NCI-H510A (cell line): ENCODE measurements around the gene ASPHD2.
"Not testable (repeated sequence)": the region's sequence is repeated elsewhere in the genome, so short reads cannot be mapped to it uniquely, and the experiment has no call there.

ENCODE experiments used
- DNase-seq: peaks from one replicate; lab custom pipeline; 2025; lab: John Stamatoyannopoulos, UW

ASPHD2 gene

DNA sequence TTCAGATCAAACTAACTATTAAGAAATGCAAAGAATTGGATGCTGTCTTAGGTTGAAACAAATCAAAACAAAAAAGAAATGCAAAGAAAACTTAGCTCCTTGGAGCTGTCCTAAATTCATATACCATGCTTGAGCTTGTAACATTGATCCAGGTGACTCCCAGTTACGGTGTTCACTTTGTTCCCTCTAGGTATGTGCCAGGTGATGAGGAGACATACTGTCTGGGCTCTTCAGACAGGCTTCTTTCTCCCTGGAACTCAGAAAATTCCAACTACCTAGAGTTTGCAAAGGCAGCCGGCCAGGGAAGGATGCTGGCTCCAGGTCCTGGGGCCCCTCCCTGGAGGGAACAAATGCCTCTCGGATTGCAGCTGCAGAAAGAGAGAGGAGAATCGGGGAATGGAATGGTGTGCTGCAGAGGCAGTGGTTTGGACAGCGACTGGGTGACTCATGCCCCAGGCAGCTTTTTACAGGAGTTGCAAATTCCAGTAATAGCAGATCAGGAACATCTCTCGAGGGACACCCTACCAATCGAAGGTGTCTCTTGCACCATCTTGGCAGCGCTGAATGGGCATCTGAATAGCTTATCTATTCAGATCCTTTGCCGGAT, 12.3 kb upstream of the ASPHD2 start:
- DNase-seq = no peak

DNA sequence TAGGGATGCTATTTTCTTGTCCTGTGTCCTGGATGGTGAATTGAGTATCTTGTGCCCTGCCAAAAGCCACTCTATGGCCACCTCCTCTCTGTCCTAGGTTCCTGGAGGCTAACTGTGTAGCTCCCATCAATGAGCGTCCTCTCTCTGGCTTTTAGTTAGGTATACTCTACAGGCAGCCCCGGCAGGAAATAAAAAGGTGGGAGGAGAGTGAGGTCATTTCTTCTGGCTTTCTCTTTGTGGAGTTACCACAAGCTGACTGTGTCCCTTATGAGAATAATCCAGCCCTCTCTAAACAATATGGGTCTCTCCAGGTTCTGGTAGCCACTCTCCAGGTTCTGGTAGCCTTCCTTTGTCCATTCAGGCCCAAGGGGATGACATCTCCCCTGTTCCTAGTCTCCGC, 11.7 kb upstream of the ASPHD2 start:
- no peak for DNase-seq

DNA sequence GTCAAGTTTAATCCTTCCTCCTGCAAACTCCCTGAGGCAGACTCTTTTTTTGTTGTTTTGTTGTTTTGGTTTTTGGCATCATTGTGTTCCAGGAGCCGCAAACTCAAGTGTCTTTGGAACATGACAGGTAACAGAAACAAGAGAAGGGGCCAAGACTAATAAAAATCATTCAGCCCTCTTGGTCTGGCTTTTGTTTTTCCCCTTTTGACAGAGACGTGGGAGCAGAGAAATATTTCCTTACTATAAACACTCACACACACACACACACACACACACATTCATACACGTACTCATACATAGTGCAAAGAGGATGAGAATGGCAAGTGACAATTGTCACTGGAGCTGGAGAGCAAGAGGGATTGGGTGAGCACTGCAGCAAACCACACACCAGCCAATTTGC, 10.4 kb upstream of the ASPHD2 start:
- DNase-seq = no peak

DNA sequence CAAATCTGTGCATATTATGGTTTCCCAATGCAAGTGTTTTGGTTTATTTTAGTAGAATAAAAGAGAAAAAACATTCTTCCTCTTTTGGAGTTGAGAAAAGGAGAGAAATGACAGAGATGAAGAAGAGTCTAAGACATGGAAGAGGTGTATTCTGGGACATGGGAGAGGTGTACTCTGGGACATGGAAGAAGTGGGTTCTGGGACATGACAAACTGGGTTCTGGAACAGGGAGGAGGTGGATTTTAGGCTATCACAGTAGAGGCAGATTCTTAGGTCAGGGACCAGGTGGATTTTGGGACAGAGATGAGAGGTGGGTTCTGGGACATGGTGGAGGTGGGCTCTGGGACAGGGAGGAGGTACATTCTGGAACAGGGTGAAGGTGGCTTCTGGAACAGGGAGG, 2.1 kb upstream of the ASPHD2 start:
- no peak for DNase-seq

DNA sequence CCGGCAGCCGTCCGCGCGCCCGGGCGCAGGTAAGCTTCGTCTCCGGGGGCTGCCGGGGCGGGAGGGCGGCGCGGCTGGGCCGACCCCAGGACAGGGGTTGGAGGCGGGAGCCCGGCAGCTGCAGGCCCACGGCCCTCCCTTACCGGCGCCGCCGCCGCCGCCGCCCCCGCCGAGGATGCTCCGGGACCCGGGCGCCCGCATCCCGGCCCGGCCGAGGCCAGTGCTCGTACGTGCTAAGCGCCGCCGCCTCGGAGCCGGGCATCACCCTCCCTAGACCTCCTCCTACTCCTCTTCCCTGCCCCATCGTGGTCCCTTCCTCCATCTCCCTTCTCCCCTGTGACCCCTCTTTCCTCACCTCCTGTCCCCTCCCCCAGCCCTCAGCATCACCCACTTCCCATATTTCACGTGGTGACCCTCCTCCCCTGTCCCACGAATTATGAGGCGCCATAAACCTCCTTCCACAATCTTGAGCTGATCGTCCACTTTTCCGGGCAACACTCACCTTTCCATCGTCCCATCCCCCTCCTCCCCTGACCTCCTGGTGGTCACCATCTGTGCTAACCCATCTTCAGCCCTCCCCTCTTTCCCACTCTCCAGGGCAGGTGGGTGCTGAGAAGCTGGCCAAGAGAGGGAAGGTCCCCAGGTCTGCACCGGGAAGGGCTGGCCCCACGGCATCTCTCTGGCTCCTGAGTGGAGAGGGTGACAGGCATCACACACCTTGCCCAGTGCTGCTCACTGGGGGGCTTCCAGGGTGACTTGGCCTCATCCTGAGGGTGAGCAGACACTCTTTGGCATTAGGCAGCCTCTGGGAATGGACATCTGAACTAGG, 612 bp downstream of the ASPHD2 start:
- no peak for DNase-seq

DNA sequence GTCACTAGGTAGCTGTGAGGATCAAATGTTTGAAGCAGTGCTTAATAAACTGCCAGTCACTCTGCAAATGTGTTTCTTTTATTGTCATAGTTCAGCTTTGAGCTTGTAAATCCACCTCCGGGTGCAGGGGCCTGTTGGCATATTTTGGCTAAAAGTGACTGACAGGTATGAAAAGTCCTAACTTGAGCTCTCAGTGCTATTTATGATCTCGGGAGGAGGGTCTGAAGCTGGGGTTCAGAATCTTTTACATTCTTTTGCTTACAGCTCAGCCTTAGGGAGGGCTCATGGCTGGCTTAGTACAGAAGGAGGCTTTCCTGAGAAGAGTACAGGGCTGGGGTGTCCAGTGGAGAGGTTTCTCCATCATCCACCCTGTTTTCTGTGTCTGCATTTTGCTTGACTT, 1.5 kb downstream of the ASPHD2 start:
- no peak for DNase-seq

DNA sequence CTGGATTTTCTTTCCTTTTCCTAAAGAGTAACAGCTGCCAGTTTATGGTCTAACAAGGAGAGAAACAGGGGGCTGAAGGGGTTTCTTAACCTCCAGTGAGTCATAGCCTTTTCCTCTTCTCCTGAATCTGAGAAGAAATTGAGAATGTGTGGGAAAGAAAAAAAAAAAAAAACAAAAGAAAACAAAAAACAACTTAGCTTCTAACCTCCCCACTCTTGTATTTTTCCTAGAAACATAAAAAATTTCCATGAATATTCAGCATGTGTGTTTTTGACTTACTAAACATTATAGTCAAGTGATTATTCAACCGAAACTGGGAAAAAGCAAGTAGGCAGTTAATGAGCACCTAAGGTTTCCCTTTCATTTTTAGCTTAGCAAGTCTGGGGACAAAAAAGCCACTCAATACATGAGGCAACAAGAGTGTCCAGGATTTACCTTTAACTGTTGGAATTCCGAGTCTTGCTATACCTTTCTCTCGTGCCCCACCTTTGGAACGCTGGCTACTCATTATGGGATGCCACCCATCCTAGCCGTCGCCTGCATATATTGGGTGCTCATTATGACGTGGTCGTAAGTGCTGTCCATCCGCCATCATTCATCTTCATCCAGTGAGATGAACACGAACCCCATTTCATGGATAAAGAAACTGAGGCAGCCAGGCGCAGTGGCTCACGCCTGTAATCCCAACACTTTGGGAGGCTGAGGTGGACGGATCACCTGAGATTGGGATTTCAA, 2.4 kb downstream of the ASPHD2 start:
- DNase-seq = no peak

DNA sequence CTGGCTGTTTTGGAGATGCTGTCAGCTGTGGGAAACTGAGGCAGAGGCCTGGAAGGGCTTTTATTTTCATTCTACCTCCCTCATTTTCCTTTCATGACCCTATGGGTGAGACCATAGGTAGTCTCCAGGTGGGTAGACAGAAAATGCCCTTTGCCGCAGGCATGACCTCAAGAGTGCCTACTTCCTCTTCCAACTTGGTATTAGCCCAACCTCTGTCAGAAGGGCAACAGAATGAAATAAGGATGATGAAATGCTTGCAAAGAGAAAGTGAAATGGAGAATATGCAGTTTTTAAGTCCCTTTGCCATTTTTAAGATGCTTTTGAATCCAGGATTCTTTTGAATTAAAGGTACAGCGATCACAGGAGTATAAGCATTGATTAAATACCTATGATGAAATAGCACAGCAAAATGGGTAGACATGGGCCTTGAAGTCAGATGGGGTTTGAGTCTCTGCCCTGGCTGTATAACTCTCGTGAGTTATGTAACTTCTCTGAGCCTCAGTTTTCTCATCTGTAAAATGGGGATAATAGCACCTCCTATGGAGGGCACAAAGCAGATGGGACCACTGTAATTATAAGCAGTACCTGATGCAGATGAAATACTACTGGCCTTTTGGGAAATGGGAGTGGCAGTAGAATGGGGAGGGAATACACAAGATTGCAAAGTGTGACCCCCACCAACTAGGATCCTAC, 3.7 kb downstream of the ASPHD2 start:
- no peak for DNase-seq

DNA sequence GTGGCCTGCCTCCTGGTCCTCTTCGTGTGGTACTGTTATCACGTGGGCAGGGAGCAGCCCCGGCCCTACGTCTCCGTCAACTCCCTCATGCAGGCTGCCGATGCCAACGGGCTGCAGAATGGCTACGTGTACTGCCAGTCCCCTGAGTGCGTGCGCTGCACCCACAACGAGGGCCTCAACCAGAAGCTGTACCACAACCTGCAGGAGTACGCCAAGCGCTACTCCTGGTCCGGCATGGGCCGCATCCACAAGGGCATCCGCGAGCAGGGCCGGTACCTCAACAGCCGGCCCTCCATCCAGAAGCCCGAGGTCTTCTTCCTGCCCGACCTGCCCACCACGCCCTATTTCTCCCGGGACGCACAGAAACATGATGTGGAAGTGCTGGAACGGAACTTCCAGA, 4.7 kb downstream of the ASPHD2 start:
- no peak for DNase-seq

DNA sequence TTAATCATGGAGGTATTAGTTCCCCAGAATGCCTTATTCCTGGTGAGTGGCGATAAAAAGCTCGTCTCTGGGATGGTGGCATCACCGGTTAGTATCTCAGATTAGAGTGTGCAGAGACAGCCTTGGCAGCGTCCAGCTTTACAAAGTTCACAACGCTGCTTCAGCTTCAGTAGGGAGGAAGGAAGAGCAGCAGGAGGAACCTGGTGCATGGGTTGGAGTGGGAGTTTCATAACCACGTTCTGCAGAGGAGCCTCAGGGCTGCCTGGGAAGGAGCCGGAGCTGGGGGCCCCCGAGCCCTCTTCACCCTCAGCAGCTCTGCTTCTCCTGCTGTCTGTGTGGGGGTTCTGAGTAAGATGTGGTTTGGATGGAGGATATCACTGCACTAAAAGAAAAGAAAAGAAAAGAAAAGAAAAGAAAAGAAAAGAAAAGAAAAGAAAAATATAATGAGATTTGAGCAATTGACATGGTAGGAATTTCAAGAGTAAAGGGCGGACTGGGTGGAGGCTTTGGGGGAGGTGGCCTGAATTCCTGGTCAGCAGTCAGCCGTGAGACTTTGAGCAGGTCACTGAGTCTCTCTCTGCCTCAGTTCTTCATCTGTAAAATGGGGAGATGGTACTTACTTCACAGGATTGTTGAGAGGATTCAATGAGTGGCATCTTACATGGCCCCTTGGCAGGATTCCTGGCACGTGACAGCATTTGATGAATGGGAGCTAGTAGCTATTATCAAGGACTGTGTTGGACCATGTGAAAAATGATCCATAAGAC, 6.5 kb downstream of the ASPHD2 start:
- no peak for DNase-seq

DNA sequence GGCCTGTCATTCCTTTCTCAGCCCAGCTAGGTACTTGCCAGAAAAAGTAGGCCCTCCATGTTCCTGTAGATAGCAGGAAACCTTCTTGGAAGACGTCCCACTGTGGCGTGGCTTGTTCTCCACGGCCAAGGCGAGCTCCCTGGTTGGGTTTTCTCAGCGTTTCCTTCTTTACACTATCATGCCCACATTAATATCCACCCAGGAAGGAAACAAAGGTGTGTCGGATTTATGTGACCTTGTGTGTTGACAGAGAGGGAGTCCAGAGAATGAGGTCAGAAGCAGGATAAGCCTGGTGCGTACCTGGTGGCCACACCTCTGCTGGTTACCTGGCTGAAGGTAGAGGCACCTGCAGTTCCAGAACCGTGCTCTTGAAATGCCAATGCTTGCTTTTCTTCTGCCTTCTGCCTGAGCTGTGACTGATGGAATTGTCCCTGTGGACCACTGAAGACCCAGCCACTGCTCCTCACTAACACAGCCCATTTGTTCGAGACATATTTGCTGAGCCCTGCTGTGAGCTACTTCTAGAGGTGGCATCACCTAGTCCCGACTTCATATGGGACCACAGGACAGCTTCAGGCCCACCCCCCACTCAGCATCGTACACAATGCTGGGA, 7.9 kb downstream of the ASPHD2 start:
- no peak for DNase-seq

DNA sequence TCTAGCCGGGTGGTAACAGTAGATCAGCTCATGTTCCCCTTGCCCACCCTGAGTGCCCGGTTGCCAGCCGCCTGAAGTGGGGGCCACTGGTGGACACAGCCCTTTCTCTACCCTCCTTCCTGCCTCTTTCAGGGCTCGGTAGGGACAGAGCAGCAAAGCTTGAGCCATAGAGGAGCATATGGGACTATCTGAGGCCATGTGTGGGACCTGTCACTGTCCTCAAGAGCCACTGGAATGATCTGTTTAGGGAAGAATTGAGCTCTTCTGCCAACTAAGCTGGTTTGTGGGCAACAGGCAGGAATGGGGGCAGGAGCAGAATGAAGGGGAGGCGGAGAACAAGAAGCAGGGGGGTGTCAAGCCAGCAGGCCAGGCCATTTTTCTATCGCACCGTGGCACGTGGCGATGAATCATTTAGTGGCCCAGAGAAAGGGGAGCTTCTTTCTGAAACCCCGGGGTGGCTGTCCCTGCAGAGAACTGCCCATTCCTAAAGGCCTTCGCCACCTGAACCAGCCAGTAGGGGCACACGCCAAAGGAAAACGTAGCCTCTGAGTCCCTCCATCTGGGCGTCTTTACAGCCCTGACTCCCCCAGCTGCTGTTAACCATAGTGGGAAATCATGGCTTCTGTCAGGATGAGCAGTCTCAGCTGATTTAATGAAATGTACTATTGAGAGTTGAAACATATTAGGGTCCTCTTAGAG, 8.8 kb downstream of the ASPHD2 start:
- DNase-seq = no peak

DNA sequence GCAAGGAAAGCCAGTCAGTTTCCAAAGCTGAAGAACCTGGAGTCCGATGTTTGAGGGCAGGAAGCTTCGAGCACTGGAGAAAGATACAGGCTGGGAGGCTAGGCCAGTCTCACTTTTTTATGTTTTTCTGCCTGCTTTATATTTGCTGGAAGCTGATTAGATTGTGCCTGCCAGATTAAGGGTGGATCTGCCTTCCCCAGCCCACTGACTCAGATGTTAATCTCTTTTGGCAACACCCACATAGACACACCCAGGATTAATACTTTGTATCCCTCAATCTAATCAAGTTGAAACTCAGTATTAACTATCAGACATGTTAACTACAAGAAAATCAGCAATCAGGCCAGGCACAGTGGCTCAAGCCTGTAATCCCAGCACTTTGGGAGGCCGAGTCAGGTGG, 9.7 kb downstream of the ASPHD2 start:
- not testable (repeated sequence) for DNase-seq

DNA sequence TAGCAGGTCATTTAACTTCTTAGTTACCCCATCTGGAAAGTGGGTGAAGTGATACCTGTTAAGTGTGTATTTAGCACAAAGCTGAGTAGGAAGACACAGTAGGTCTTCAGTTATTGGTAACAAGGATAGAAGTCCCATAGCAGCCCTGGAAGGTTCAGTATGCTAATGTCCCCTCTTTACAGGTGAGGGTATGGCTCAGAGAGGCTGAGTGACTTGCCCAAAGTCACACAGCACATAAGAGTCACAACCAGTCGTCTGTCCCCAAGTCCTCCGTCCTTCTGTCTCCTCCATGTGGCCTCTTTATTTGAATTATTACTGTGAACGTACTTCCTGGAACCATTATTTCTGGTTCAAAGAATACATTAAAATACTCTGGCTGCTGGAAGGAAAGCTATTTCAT, 10.5 kb downstream of the ASPHD2 start:
- DNase-seq = no peak

DNA sequence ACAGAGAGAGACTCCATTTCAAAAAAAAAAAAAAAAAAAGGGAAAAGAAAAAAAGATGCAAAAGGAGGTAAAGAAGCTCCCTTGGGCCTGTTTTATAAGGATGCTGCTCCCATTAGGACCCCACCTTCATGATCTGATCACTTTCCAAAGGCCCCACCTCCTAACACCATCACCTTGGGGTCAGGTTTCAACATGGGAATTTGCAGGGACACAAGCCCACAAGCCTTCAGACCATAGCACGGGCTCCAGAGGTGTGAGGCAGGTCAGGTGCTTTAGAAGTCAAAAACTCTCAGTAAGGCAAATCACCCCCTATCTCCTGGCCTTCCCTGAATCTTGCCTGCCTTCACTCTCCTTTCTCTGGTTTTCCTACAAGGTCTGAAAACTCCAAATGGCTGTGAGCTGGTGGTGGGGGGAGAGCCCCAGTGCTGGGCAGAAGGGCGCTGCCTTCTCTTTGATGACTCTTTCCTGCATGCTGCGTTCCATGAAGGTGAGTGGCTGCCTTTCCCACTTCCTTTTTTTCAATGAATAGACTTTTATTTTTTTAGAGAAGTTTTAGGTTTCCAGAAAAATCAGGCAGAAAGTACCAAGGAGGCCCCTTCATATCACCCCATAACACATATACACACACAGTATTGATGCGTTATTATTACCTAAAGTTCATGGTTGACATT, 13.2 kb downstream of the ASPHD2 start:
- no peak for DNase-seq

DNA sequence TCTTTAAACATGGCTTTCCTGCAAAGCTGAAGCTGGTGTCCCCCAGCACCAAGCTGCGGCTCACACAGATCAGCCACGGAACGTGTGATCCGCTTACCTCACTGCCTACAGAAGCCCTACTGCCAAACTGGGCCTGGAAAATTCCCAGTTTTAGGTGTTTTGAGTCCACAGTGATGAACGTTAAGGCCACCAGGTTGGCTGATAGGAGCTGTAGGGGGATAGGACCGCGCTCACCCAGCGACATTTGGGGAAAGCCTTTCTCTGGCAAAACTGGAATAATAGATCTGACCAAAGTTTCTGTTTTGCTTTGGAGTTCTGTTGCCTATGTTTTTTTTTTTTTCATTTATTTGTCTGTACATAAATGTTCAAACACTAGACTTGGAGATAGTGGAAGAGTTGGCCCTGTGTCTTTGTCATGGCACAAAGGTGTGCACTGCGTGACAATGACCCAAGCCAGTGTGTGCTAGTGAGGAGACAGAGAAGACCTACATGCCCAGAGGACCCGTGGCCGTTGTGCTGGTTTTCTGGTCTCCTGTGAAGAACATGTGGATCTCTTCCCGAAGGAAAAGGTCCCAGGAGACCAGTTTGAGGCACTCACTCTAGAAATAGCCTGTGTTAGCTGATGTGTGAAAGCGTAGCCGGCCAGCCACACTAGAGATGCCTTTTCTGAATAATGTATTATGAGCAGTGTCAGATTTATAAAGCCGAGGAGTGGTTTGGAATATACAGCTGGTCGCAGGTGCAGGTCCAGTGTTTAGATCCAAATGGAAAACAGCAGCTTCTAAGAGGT, 15.0 kb downstream of the ASPHD2 start:
- DNase-seq = no peak

DNA sequence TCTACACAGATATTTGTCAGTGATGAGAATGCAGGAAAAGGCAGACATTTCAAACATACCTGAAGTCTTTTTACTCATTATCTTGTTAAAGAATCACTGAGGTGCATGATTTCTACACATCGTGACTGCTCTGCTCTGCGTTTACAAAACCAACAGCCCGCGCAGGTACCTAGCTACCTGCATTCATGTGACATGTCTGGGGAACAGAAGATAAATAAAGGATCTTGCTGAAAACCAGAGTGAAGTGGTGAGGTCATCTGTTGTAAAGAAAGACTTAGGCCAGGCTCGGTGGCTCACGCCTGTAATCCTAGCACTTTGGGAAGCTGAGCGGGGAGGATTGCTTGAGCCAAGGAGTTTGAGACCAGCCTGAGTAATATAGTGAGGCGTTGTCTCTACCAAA, 15.7 kb downstream of the ASPHD2 start:
- peak; percentile 8 for DNase-seq

DNA sequence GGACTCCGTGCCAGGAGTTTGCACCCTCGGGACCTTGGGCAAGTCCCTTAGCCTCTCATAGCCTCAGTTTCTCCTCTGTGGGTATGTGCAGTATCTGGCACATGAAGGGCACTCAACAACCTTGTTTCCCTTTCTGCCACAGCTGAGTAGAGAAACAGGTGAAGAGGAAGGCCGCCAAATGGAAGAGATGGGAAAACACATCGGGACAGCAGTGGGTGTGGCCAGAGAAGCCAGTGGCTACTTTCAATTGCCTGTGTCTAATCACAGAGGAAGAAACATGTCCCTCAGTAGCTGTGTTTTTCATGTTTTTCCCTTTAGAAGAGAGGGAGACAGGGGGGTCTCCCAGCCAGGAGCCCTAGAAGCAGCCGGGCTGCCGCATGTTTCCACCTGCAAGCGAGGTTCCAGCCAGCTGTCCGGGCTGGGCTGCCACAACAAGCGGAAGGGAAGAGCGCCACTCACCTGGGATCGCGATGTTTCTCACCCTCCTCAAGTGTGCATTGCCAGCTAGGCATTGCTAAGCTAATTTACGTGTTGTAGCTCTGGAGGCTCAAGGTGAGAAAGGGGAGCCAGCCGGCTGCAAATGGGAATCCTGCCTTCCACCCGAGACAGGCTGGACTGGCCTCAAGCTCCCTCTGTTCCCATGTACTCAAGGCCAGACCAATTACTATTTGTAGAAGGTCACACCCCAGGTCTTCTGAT, 16.7 kb downstream of the ASPHD2 start:
- DNase-seq = no peak
